Measurements from ENCODE around the gene CYREN.

GRCh38 chr7:135213831-135214230 is 43.3 kb upstream of the CYREN start:
- TF ChIP-seq, protein P1, sequence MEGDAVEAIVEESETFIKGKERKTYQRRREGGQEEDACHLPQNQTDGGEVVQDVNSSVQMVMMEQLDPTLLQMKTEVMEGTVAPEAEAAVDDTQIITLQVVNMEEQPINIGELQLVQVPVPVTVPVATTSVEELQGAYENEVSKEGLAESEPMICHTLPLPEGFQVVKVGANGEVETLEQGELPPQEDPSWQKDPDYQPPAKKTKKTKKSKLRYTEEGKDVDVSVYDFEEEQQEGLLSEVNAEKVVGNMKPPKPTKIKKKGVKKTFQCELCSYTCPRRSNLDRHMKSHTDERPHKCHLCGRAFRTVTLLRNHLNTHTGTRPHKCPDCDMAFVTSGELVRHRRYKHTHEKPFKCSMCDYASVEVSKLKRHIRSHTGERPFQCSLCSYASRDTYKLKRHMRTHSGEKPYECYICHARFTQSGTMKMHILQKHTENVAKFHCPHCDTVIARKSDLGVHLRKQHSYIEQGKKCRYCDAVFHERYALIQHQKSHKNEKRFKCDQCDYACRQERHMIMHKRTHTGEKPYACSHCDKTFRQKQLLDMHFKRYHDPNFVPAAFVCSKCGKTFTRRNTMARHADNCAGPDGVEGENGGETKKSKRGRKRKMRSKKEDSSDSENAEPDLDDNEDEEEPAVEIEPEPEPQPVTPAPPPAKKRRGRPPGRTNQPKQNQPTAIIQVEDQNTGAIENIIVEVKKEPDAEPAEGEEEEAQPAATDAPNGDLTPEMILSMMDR (IDR thresholded peaks at IDR 0.05), result no peak
- no peak for TF ChIP-seq POLR2A (IDR thresholded peaks at IDR 0.05)
- TF ChIP-seq EP300 (IDR thresholded peaks at IDR 0.05), result no peak
